Esophagus squamous epithelium (tissue), 5 donors: ENCODE data around the gene ZHX3. TPM values are rescaled to one million over a fixed set of nuclear protein-coding genes. Genes with fewer than 3 reads are reported as not detected.
A peak's percentile ranks its signal among the peaks of the same experiment; 100 is the strongest.

Source experiments
- DNase-seq: peaks from one replicate; lab custom pipeline; 2025; lab: John Stamatoyannopoulos, UW
- H3K27ac ChIP-seq, 4 donors: fragments of 200-600 bp; sonication (generic); one replicate each; pipeline ENCODE4 v1.5.1; 2016 to 2019; ENCODE audit warnings: mild to moderate bottlenecking in 1 of 4
- H3K27me3 ChIP-seq, 4 donors: fragments of 200-600 bp; sonication (generic); 1 replicate in 3 of 4; 2 replicates in 1 of 4; pipeline versions ENCODE4 v1.5.1 to v1.6.0; 2017 to 2021; ENCODE audit warnings: antibody characterized with exemption in 1 of 4
- H3K36me3 ChIP-seq, 3 donors: fragments of 200-600 bp; sonication (generic); one replicate each; pipeline ENCODE4 v1.5.1; 2016 to 2019
- H3K4me1 ChIP-seq, 3 donors: fragments of 200-600 bp; sonication (generic); one replicate each; pipeline ENCODE4 v1.5.1; 2017 to 2019
- H3K4me3 ChIP-seq, 4 donors: fragments of 200-600 bp; sonication (generic); 1 replicate in 3 of 4; 2 replicates in 1 of 4; pipeline ENCODE4 v1.5.1; 2016 to 2019; ENCODE audit warnings: mild to moderate bottlenecking in 2 of 4, moderate library complexity in 1 of 4
- H3K9me3 ChIP-seq, 3 donors: fragments of 200-600 bp; sonication (generic); one replicate each; pipeline ENCODE4 v1.5.1; 2016 to 2019
- POLR2A ChIP-seq, 4 donors: fragments of 450-650 bp; IDR thresholded peaks; one replicate each; pipeline ENCODE4 v1.6.1; 2017; ENCODE audit warnings: antibody characterized with exemption in 4 of 4, mild to moderate bottlenecking in 4 of 4, moderate library complexity in 3 of 4
- WGBS, 2 donors: methylation state at CpG; one replicate each; pipeline ENCODE4 v1.1.5; 2018; 5-methylcytosine and 5-hydroxymethylcytosine counted together
- intact Hi-C: fragments of 100-400 bp; cut with DNase I; formaldehyde crosslinking; loops from one replicate; pipeline ENCODE4 v1.15.0; 2022
- total RNA-seq, 4 donors: library from RNA; depleted of rRNA; stranded (reverse); fragments of >200 nt; gene quantifications; one replicate each; pipeline ENCODE4 v1.1.0, GENCODE V29; 2016
- TF ChIP-seq, protein P1 (sequence below), 6 experiments: fragments of 450-650 bp in 4 of 6; fragments of 200-600 bp in 2 of 6; sonication (generic) in 2 of 6; IDR thresholded peaks; one replicate each; pipeline ENCODE4 v1.5.1; 2016 to 2019; ENCODE audit warnings: antibody characterized with exemption in 6 of 6, mild to moderate bottlenecking in 4 of 6, moderate library complexity in 4 of 6
- donor health status: DM: yes; HTN: yes; CAD: no.

The ZHX3 gene
- total RNA-seq, 4 donors from 2014 or later: 13.6 to 30.3 (median 15.5) TPM

DNA sequence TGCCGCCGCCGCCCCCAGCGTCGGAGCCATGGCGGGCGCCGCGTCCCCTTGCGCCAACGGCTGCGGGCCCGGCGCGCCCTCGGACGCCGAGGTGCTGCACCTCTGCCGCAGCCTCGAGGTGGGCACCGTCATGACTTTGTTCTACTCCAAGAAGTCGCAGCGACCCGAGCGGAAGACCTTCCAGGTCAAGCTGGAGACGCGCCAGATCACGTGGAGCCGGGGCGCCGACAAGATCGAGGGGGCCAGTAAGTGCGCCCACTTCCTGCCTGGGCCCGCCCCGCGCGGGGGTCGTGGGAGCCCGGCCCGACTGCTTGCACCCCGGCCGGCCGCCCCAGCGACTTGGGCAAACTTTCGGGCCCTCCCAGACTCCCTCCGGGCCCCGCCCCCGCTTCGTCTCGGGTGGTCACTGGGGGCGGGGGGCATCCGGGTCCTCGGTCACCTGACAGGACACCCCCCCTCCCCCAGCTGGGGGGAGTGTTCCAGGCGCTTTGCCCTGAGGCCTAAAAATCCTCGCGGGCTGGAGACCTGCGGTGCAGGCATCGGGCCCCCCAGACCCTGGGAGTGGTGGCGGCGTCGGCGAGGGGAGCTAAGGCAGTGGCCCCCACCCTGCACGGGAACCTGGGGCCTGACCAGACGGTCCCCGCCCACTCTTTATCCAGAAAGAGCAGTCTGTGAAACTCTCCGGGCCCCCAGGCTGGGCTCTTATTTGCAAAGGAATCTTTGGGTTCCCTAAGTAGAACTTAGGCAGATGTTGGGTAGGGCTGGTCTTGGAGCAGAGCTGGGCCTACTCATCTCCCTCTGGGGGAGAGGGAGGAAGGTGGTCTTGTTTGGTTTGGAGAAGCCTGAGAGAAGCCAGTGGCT, 179.7 kb downstream of the ZHX3 start:
- DNase-seq: peak; percentile 18
- H3K4me1 ChIP-seq: peaks cover 35 to 88% (median 58%) of the 10 kb centered on the region in 3 donors

GRCh38 chr20:41136680-41137613, 180.6 kb downstream of the ZHX3 start, which contains the start of gene PLCG1:
PLCG1 (plus strand) TSS chr20:41137543; CDS start chr20:41137642, 99 bp downstream.
- no peaks in the 10 kb centered on the region for H3K27me3 ChIP-seq
- intact Hi-C loops: loop anchor here (10.0 kb wide), 1 partner anchor 198 kb away; no protein-coding TSS in a partner anchor
- no peaks in the 10 kb centered on the region for H3K36me3 ChIP-seq
- H3K9me3 ChIP-seq: no peaks in the 10 kb centered on the region
- peak in 2 of 4 donors; percentile 59 to 86 for TF ChIP-seq POLR2A (IDR thresholded peaks at IDR 0.05)
- TF ChIP-seq, protein P1, sequence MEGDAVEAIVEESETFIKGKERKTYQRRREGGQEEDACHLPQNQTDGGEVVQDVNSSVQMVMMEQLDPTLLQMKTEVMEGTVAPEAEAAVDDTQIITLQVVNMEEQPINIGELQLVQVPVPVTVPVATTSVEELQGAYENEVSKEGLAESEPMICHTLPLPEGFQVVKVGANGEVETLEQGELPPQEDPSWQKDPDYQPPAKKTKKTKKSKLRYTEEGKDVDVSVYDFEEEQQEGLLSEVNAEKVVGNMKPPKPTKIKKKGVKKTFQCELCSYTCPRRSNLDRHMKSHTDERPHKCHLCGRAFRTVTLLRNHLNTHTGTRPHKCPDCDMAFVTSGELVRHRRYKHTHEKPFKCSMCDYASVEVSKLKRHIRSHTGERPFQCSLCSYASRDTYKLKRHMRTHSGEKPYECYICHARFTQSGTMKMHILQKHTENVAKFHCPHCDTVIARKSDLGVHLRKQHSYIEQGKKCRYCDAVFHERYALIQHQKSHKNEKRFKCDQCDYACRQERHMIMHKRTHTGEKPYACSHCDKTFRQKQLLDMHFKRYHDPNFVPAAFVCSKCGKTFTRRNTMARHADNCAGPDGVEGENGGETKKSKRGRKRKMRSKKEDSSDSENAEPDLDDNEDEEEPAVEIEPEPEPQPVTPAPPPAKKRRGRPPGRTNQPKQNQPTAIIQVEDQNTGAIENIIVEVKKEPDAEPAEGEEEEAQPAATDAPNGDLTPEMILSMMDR (IDR thresholded peaks at IDR 0.05): peak in 1 of 6 experiments; percentile 10
- DNase-seq: peak; percentile 30
- peak within 1 kb of the TSS; percentile 72 to 98 (median 86) for H3K4me3 ChIP-seq
- peaks cover 35 to 79% (median 49%) of the 10 kb centered on the region in 3 donors for H3K4me1 ChIP-seq
- peak within 1 kb of the TSS; percentile 91 to 98 (median 95) for H3K27ac ChIP-seq
- WGBS, 2 donors: 0% methylated on average over 1 of the region's 121 CpGs; no CpG with 5 or more reads in 1 of the 2 donors

More for the DNA sequence above, 179.7 kb downstream of the ZHX3 start:
- Histone ChIP-seq H3K36me3 (no peaks in the 10 kb centered on the region), H3K9me3 (no peaks in the 10 kb centered on the region), H3K27ac (peak overlapping the region; percentile 91 to 98 (median 95)), H3K27me3 (no peaks in the 10 kb centered on the region), H3K4me3 (peak overlapping the region; percentile 72 to 98 (median 86))
- WGBS, 2 donors: 0% methylated on average over 4 of the region's 66 CpGs; no CpG with 5 or more reads in 1 of the 2 donors
- TF ChIP-seq, protein P1 (IDR thresholded peaks at IDR 0.05): no peak
- TF ChIP-seq POLR2A (IDR thresholded peaks at IDR 0.05): peak in 1 of 4 donors; percentile 20
- intact Hi-C loops: loop anchor here (10.0 kb wide), 1 partner anchor 197 kb away; no protein-coding TSS in a partner anchor

DNA sequence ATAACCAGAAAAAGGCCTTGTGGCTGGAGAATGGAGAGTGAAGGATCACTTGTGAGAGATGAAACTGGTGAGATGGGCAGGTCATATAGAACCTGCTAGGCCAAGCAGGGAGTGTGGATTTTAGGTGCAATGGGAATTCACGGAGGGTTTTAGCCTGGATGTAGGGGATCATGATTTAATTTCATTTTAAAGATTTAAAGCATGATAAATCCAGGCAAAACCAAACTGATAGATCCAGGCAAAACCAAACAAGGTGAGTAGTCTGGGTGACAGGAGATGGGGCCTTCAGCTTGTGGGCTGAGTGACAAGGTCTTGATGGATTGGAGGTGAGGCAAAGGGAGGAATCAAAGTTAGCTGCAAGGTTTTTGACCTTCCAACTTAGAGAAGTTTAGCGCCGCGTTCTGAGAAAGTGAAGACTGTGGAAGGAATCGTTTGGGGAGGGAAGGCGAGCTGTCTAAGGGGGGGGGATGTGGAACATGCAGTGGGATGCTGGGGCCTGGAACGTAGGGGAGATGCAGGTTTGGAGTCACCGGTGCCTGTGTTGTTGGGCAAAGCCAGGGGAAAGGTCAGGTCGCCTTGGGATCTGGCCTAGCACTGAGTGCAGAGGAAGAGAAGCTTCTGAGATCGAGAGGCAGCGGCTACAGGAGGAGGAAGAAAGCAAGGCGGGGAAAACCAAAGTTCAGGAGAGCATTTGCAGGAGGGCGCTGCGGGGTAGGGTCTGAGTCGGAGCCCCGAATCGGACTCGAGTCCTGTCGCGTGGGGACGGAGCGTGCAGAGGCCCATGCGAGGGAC, 181.4 kb downstream of the ZHX3 start:
- intact Hi-C loops: loop anchor here (10.0 kb wide), 1 partner anchor 199 kb away; no protein-coding TSS in a partner anchor
- TF ChIP-seq POLR2A (IDR thresholded peaks at IDR 0.05): no peak
- TF ChIP-seq, protein P1 (IDR thresholded peaks at IDR 0.05): no peak
- Histone ChIP-seq H3K27ac (peak overlapping the region; percentile 91 to 98 (median 95)), H3K27me3 (no peaks in the 10 kb centered on the region), H3K36me3 (no peaks in the 10 kb centered on the region), H3K4me1 (peaks cover 27 to 70% (median 43%) of the 10 kb centered on the region in 3 donors), H3K9me3 (no peaks in the 10 kb centered on the region), H3K4me3 (peak overlapping the region; percentile 72 to 98 (median 86))
- 40 to 48% methylated on average over 21 to 23 of the region's 23 CpGs for WGBS, 2 donors
- no peak for DNase-seq

DNA sequence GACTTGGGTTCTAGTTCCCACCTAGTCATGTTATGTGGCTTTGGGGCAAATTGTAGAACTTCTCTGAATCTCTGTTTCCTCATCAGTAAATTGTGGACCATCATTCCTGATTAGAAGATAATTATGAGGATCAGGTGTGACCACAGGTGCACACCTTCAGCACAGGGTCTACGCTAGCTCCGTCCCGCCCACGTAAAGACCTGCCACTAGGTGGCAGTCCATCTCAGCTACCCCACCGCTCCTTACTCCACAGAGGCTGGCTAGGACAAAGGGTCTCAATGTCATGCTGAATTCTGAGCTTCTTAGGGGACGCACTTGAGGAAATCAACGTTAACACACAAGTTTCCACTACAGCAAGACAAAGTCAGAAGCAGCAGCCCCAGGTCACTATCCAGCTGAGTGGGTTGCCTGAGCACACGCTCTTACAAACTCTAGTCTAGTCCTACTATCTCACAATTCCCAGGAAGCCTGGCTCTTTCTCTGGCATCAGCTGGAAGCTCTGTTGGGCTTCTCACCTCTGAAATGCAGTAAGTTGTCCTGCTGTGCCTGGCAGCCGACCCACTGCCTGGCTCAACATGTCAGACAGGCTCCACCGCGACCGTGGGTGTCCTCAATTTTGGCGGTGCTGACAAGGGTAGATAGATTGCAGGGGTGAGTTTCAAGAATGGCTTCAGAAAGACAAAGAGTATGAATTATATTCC, 182.2 kb downstream of the ZHX3 start:
- Histone ChIP-seq H3K9me3 (no peaks in the 10 kb centered on the region), H3K36me3 (no peaks in the 10 kb centered on the region), H3K4me1 (peaks cover 22 to 63% (median 36%) of the 10 kb centered on the region in 3 donors), H3K27ac (peak overlapping the region in 3 of 4 donors; percentile 24 to 76 (median 38)), H3K4me3 (no peak overlapping the region), H3K27me3 (no peaks in the 10 kb centered on the region)
- intact Hi-C loops: loop anchor here (10.0 kb wide), 1 partner anchor 199 kb away; no protein-coding TSS in a partner anchor
- 21 to 28% methylated on average over 8 to 10 of the region's 13 CpGs for WGBS, 2 donors
- no peak for DNase-seq
- TF ChIP-seq, protein P1 (IDR thresholded peaks at IDR 0.05): peak; percentile 63 to 81 (median 76)
- no peak for TF ChIP-seq POLR2A (IDR thresholded peaks at IDR 0.05)
